HFF-Myc (cell line): ENCODE data around the gene AHRR.

Experiments used
- DNase-seq: peaks from one replicate; pipeline ENCODE4 v3.0.0-alpha.2; 2011; ENCODE audit warnings: low read depth; ENCODE audit errors: extremely low read depth
- H3K4me3 ChIP-seq: replicated peaks from 2 replicates; pipeline ENCODE4 v1.5.1; 2011; ENCODE audit warnings: low read depth, mild to moderate bottlenecking, control low read depth, low read length
- TF ChIP-seq, protein P1 (sequence below): IDR thresholded peaks from 2 replicates; pipeline ENCODE4 v1.5.1; 2012; ENCODE audit warnings: mild to moderate bottlenecking, low read depth, low read length, control low read depth; ENCODE audit errors: missing control alignments

AHRR gene

DNA sequence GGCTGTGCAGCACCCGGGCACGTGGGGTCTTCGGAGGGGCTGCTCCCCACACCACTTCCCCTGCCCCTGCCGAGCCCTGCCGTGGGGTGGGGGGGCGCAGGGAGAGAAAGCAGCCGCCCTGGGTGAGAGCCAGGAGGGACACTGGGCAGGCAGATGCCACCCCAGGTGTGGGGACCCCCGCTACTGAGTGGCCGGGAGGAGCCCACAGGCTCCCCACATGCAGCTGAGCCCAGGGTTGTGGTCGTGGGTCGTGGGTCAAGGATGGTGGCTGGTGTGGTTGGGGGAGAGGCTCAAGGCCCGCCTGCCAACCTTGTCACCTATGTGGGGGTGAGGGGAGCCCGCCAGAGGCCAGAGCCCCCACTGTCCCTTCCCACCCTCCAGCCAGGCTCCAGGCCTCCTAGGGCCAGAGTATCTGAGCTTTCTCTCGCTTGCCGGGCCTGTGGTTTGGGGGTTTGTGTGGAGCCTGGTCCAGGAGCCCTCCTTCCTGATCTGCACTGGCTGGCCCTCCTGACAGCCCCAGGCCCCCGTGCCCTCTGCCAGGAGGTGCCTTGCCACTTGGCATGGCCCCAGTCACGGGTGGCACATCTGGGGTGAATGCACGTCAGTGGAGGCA lies 157.0 kb downstream of the AHRR start:
- DNase-seq: no peak
- no peak overlapping the region for H3K4me3 ChIP-seq
- TF ChIP-seq, protein P1, sequence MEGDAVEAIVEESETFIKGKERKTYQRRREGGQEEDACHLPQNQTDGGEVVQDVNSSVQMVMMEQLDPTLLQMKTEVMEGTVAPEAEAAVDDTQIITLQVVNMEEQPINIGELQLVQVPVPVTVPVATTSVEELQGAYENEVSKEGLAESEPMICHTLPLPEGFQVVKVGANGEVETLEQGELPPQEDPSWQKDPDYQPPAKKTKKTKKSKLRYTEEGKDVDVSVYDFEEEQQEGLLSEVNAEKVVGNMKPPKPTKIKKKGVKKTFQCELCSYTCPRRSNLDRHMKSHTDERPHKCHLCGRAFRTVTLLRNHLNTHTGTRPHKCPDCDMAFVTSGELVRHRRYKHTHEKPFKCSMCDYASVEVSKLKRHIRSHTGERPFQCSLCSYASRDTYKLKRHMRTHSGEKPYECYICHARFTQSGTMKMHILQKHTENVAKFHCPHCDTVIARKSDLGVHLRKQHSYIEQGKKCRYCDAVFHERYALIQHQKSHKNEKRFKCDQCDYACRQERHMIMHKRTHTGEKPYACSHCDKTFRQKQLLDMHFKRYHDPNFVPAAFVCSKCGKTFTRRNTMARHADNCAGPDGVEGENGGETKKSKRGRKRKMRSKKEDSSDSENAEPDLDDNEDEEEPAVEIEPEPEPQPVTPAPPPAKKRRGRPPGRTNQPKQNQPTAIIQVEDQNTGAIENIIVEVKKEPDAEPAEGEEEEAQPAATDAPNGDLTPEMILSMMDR: no peak

DNA sequence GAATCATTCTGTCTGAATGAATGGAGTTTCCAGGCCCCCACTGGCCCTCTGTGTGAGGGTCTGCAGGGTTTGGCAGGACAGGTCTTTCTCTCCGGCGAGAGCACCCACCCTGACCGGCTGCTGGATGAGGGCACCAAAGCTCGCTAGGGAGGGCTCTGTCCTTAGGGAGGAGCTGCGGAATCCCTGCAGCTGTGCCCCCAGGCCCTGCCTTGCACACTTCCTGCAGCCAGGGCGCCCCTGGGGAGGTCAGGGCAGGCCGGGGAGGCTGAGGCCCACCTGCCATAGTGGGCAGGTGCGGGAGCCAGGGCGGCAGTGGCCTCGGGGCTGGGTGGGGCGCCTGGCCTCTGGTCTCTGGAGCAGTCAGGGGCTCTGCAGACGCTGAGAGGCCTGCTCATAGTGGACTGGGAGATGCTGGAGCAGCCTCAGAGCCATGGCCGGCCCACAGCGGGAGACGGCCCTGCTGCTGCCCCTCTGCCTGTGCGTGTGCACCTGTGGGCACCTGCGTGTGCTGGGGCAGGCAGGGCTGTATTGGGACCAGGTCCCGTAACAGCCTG lies 157.5 kb downstream of the AHRR start:
- H3K4me3 ChIP-seq: no peak overlapping the region
- TF ChIP-seq, protein P1: no peak
- DNase-seq: no peak

DNA sequence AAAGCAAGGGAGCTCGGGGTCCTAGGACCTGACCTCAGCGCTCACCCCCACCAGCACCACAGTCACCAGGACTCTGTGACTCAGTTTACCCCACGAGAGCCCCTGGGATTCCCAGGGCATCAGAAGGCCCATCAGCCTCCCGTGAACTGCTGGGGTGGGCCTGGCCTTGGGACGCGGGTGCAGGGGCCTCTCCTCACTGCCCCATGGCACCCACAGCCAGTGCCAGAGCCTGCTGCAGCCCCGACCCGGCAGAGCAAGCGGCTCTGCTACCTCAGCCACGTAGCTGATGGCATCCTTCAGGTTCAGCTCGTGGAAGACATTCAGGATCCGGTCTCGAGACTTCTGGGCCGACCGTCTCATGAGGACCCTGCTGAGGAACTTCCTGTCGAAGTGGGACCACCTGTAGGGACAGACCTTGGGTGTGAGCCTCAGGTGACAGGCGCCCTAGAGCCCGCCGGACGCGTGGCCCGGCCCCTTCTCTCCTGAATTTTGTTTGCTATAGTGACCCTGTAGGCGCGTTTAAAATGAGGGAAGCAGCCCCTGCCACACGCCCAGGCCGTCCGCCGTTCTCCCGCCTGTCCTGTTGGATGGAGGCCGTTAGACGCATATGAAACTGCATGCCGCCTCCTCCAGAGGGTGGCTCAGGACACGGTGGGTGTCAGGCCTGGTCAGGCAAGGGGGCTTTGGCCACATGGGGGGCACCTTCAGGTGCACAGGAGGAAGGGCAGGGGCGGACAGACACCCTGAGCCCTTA lies 158.2 kb downstream of the AHRR start:
- TF ChIP-seq, protein P1: no peak
- H3K4me3 ChIP-seq: no peak overlapping the region
- no peak for DNase-seq

DNA sequence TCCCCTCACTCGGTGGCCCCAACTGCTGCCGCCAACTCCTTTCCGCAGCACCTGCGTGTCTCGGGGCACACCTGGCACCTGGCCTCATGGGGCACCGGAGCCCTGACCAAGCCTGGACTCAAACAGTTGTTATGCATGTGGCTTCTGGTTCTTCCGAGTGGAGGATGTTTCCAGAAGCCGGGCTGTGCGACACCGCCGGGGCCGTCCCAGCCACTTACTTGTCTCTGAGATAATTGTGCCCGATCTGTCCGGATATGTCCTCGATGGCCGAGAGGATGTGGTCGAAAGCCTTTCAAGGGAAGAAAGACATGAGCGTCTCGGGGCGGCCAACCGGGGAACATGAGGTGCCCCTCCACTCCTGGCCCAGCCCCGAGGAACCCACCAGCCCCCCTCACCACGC lies 159.8 kb downstream of the AHRR start:
- TF ChIP-seq, protein P1: no peak
- no peak for DNase-seq
- H3K4me3 ChIP-seq: no peak overlapping the region

DNA sequence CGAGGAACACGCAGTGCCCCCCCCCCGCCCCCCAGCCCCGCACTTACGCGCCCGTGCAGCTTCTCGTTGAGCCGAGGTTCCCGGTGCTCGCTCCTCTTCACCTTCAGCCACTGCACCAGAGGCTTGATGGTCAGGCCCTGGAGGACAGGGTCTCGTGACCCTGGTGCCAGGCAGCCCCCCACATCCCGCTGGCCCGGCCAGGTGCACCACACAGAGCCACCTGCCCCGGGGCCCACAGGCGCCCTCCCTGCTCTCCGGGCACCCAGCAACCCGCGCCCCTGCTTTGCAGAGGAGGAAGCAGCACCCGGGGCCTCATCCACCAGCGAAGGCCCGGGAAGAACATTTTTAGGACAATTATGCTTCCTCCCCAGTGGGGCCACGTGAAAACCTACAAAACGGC lies 160.5 kb downstream of the AHRR start:
- TF ChIP-seq, protein P1: no peak
- H3K4me3 ChIP-seq: no peak overlapping the region

DNA sequence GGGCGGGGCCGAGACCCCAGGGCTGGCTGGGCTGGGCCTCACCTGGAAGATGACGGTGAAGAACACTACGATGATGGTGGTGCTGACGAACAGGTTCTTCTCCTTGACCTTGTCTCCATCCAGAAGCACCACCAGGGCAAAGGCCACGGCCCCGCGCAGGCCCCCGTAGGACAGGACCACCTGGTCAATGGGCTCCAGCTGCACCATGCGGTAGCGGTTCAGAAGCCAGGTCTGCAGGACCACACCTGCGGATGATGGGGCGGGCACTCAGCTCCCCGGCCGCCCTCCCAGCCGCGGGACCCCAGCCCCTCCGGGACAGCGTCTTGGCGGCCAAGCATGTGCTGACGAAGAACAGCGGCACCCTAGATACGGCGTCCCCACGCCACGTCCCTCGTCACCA lies 161.0 kb downstream of the AHRR start:
- no peak overlapping the region for H3K4me3 ChIP-seq
- TF ChIP-seq, protein P1: no peak
- DNase-seq: no peak

More for the DNA sequence above, 160.5 kb downstream of the AHRR start:
- DNase-seq: no peak
